ENCODE measurements around the gene KRTAP2-4.

KRTAP2-4 gene

DNA sequence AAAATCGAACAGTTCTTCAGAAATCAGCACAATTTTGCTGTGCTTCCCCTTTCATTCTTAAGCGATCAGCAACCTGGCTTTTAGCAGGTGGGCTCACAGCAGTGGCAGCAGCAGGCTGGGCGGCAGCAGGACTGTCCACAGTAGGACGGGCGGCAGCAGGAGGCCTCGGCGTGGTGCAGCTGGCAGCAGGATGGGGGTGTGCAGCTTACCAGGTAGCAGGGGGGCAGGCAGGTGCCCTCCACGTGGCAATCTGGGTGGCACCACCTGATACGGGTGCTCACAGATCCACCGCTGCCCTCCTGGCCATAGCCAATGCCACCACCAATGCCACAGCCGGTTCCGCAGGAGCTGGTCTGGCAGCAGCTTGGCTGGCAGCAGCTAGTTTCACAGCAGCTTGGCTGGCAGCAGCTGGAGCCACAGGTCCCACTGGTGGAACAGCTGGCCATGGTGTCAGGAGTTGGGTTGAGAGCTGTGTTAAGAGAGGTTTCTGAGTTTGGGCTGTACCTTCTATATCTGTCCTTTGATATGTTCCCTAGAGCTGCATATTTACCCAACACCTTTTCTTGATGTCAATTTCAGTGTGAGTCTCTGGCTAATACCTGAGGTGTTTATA is 35.9 kb downstream of the KRTAP2-4 start, which contains the start of gene KRTAP1-4:
Gene KRTAP1-4 (minus strand): TSS at position 563 of the 613 bp plus-strand sequence. CDS start 117 bp downstream, at position 446.
- H3K4me3 ChIP-seq (ENCODE audit: low read length in 2 of 2), result no peak within 1 kb of the TSS
- no peaks in the 10 kb centered on the region for H3K4me1 ChIP-seq (ENCODE audit: control insufficient read depth, insufficient read depth, low read length)
- no peaks in the 10 kb centered on the region for H3K36me3 ChIP-seq (ENCODE audit: control insufficient read depth in 2 of 2, insufficient read depth in 2 of 2, low read length in 2 of 2)
- no peak within 1 kb of the TSS for H3K27ac ChIP-seq (ENCODE audit: low read length)
- H3K9me3 ChIP-seq (ENCODE audit: control insufficient read depth in 2 of 2, low read length in 2 of 2), result no peaks in the 10 kb centered on the region
- H3K27me3 ChIP-seq (ENCODE audit: control insufficient read depth in 1 of 2, insufficient read depth in 2 of 2, low read length in 2 of 2), result peaks cover 0 to 2% of the 10 kb centered on the region in 2 donors
- no peak within 1 kb of the TSS for H3K9ac ChIP-seq (ENCODE audit: low read length in 2 of 2)

DNA sequence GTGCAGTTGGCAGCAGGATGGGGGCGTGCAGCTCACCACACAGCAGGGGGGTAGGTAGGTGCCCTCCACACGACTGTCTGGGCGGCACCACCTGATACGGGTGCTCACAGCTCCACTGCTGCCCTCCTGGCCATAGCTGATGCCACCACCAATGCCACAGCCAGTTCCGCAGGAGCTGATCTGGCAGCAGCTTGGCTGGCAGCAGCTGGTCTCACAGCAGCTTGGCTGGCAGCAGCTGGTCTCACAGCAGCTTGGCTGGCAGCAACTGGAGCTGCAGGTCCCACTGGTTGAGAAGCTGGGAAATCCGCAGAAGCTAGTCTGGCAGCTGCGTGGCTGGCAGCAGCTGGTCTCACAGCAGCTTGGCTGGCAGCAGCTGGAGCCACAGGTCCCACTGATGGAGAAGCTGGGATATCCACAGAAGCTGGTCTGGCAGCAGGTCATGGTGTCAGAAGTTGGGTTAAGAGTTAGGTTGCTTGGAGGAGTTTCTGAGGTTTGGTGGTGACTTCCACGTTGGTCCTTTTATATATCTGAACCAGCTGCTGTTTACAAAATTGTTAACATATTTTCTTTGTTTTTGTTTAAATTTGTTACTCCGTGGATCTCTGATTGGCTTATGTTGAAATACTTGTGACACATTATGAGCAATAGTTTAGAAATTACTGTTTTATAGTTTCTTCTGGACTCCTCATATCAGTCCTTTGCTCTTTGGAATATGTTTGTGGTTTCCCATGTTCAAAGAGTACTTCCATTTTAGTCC is 38.8 kb downstream of the KRTAP2-4 start, which contains the start of gene KRTAP1-5:
Gene KRTAP1-5 (minus strand): TSS at position 494 of the 757 bp plus-strand sequence. CDS start 53 bp downstream, at position 441.
- no peak within 1 kb of the TSS for H3K27ac ChIP-seq (ENCODE audit: low read length)
- no peaks in the 10 kb centered on the region for H3K4me1 ChIP-seq (ENCODE audit: control insufficient read depth, insufficient read depth, low read length)
- no peak within 1 kb of the TSS for H3K4me3 ChIP-seq (ENCODE audit: low read length in 2 of 2)
- no peaks in the 10 kb centered on the region for H3K36me3 ChIP-seq (ENCODE audit: control insufficient read depth in 2 of 2, insufficient read depth in 2 of 2, low read length in 2 of 2)
- H3K9ac ChIP-seq (ENCODE audit: low read length in 2 of 2), result no peak within 1 kb of the TSS
- H3K9me3 ChIP-seq (ENCODE audit: control insufficient read depth in 2 of 2, low read length in 2 of 2), result no peaks in the 10 kb centered on the region
- H3K27me3 ChIP-seq (ENCODE audit: control insufficient read depth in 1 of 2, insufficient read depth in 2 of 2, low read length in 2 of 2), result no peaks in the 10 kb centered on the region

DNA sequence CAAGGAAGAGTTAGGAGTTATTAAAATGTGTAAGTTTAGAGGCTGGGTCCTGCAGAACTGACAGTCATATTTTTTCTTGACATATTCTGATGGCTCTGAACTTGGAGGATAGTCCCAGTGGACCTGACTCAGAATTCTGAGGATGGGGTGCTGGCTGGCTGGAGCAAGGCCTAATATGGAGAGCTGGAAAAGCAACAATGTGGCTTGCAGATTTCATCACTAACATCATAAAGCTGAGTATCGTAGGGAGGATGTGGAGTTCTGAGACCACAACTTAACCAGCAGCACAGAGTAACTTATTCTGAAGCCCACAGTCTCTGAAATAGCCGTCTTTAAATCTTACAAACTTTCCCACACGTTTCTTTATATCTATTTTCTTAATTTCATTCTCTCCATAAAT is 41.0 kb downstream of the KRTAP2-4 start:
- Histone ChIP-seq H3K36me3 (ENCODE audit: control insufficient read depth in 2 of 2, insufficient read depth in 2 of 2, low read length in 2 of 2) (no peaks in the 10 kb centered on the region), H3K27me3 (ENCODE audit: control insufficient read depth in 1 of 2, insufficient read depth in 2 of 2, low read length in 2 of 2) (no peaks in the 10 kb centered on the region), H3K9ac (ENCODE audit: low read length in 2 of 2) (no peak overlapping the region), H3K27ac (ENCODE audit: low read length) (no peak overlapping the region), H3K9me3 (ENCODE audit: control insufficient read depth in 2 of 2, low read length in 2 of 2) (no peaks in the 10 kb centered on the region), H3K4me3 (ENCODE audit: low read length in 2 of 2) (no peak overlapping the region), H3K4me1 (ENCODE audit: control insufficient read depth, insufficient read depth, low read length) (no peaks in the 10 kb centered on the region)

DNA sequence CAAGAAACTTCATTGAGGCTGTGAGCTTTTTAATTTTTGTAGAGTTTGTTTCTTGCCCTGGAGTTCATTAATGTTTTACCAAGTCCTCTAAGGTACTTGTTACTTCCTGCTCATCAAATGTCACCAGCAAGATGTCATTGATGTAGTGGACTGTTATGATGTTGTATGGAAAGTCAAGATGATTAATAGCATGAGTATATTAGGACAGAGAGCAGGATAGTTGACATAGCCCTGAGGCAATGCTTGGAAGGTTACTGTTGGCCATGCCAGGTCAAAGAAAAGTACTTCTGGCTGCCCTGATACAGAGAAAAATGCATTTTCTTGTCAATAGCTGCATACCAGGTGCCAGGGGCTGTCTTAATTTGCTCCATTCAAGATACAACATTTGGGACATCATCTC is 45.3 kb downstream of the KRTAP2-4 start:
- Histone ChIP-seq H3K4me1 (ENCODE audit: control insufficient read depth, insufficient read depth, low read length) (no peaks in the 10 kb centered on the region), H3K27me3 (ENCODE audit: control insufficient read depth in 1 of 2, insufficient read depth in 2 of 2, low read length in 2 of 2) (peaks cover 0 to 3% of the 10 kb centered on the region in 2 donors), H3K9me3 (ENCODE audit: control insufficient read depth in 2 of 2, low read length in 2 of 2) (no peaks in the 10 kb centered on the region), H3K27ac (ENCODE audit: low read length) (no peak overlapping the region), H3K4me3 (ENCODE audit: low read length in 2 of 2) (no peak overlapping the region), H3K9ac (ENCODE audit: low read length in 2 of 2) (no peak overlapping the region), H3K36me3 (ENCODE audit: control insufficient read depth in 2 of 2, insufficient read depth in 2 of 2, low read length in 2 of 2) (no peaks in the 10 kb centered on the region)

DNA sequence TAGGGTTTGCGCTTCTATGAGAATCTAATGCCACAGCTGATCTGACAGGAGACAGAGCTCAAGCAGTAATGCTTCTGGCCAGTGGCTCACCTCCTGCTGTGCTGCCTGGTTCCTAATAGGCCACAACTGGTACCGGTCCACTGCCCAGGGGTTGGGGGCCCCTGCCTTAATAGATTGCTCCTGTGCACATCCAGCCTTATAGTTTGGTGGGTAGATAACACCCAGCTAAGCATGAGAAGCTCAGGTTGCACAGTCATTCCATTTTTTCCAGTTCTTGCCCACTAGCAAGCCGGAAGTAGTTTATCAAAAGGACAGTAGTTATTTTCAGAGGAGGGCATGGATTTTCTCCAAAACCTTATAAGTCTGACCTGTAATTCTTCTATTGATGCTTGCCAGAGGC is 46.3 kb downstream of the KRTAP2-4 start:
- Histone ChIP-seq H3K9ac (ENCODE audit: low read length in 2 of 2) (no peak overlapping the region), H3K27ac (ENCODE audit: low read length) (no peak overlapping the region), H3K4me3 (ENCODE audit: low read length in 2 of 2) (no peak overlapping the region), H3K36me3 (ENCODE audit: control insufficient read depth in 2 of 2, insufficient read depth in 2 of 2, low read length in 2 of 2) (no peaks in the 10 kb centered on the region), H3K27me3 (ENCODE audit: control insufficient read depth in 1 of 2, insufficient read depth in 2 of 2, low read length in 2 of 2) (peaks cover 0 to 3% of the 10 kb centered on the region in 2 donors), H3K9me3 (ENCODE audit: control insufficient read depth in 2 of 2, low read length in 2 of 2) (no peaks in the 10 kb centered on the region), H3K4me1 (ENCODE audit: control insufficient read depth, insufficient read depth, low read length) (no peaks in the 10 kb centered on the region)

DNA sequence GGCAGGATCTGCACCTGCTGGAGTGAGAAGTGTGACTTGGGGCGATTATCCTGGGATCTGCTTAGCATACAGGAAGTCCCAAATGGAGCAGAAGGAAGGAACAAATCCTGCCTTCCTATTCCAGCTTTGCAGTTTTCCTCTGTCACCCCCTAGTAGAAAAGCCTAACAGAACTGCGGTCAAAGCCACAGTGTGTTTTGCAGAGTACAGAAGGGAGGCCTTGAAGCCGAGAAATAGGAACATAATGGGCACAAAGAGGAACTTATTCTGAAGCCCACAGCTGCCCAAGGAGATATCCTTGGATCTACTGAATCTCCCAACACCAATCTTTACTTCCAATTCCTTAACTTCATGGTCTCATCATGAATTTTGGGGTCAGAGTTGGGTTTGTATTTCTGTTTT is 47.1 kb downstream of the KRTAP2-4 start:
- H3K27ac ChIP-seq (ENCODE audit: low read length), result no peak overlapping the region
- H3K4me3 ChIP-seq (ENCODE audit: low read length in 2 of 2), result no peak overlapping the region
- H3K9ac ChIP-seq (ENCODE audit: low read length in 2 of 2), result no peak overlapping the region
- peaks cover 0 to 3% of the 10 kb centered on the region in 2 donors for H3K27me3 ChIP-seq (ENCODE audit: control insufficient read depth in 1 of 2, insufficient read depth in 2 of 2, low read length in 2 of 2)
- H3K36me3 ChIP-seq (ENCODE audit: control insufficient read depth in 2 of 2, insufficient read depth in 2 of 2, low read length in 2 of 2), result no peaks in the 10 kb centered on the region
- H3K4me1 ChIP-seq (ENCODE audit: control insufficient read depth, insufficient read depth, low read length), result no peaks in the 10 kb centered on the region
- no peaks in the 10 kb centered on the region for H3K9me3 ChIP-seq (ENCODE audit: control insufficient read depth in 2 of 2, low read length in 2 of 2)

DNA sequence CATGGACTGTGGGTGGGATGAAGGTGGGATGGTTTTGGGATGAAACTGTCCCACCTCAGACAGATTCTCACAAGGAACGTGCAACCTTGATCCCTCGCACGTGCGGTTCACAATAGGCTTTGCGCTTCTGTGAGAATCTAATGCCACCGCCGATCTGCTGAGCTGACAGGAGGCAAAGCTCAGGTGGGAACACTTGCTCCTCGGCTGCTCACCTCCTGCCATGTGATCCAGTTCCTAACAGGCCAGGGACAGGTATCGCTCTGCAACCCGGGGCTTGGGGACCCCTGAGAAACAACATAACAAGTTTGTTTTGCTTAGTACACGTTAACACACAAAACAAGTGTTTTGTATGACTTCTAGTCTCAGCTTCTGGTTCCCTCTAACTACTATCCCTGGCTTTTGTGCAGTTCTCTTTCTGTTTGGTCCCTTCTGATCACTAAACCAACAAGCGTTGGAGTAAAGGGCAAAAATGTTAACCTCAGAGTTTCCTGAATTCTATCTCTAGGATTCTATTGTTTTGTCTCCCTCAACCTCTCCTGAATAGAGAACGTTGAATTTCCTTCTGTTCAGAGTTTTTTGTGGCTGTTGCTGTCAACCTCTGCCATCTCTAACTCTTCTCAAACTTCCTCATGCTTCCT is 49.0 kb downstream of the KRTAP2-4 start:
- no peak overlapping the region for H3K27ac ChIP-seq (ENCODE audit: low read length)
- no peaks in the 10 kb centered on the region for H3K4me1 ChIP-seq (ENCODE audit: control insufficient read depth, insufficient read depth, low read length)
- no peak overlapping the region for H3K9ac ChIP-seq (ENCODE audit: low read length in 2 of 2)
- H3K27me3 ChIP-seq (ENCODE audit: control insufficient read depth in 1 of 2, insufficient read depth in 2 of 2, low read length in 2 of 2), result peaks cover 0 to 3% of the 10 kb centered on the region in 2 donors
- H3K4me3 ChIP-seq (ENCODE audit: low read length in 2 of 2), result no peak overlapping the region
- H3K9me3 ChIP-seq (ENCODE audit: control insufficient read depth in 2 of 2, low read length in 2 of 2), result no peaks in the 10 kb centered on the region
- no peaks in the 10 kb centered on the region for H3K36me3 ChIP-seq (ENCODE audit: control insufficient read depth in 2 of 2, insufficient read depth in 2 of 2, low read length in 2 of 2)

DNA sequence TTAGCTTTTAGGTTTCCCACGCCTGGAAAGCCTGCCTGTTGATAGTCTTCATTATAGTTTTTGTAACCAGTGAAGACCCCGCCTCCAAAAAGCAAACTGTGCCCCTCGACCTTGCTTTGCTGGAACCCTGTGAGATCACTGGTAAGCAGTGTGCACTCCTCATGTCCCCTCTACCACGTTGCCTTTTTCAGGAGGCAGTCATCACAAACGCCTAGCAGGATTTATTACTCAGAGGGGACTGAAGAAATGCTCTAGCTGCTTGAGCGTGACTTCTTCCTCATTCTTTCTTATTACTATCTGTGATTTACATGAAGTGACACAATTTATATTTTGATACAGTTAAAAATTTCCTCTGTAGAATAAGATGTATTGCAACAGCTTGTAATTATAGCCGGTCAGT is 50.2 kb downstream of the KRTAP2-4 start:
- Histone ChIP-seq H3K9ac (ENCODE audit: low read length in 2 of 2) (no peak overlapping the region), H3K4me3 (ENCODE audit: low read length in 2 of 2) (no peak overlapping the region), H3K27ac (ENCODE audit: low read length) (no peak overlapping the region), H3K9me3 (ENCODE audit: control insufficient read depth in 2 of 2, low read length in 2 of 2) (no peaks in the 10 kb centered on the region), H3K4me1 (ENCODE audit: control insufficient read depth, insufficient read depth, low read length) (no peaks in the 10 kb centered on the region), H3K36me3 (ENCODE audit: control insufficient read depth in 2 of 2, insufficient read depth in 2 of 2, low read length in 2 of 2) (no peaks in the 10 kb centered on the region), H3K27me3 (ENCODE audit: control insufficient read depth in 1 of 2, insufficient read depth in 2 of 2, low read length in 2 of 2) (peaks cover 0 to 3% of the 10 kb centered on the region in 2 donors)

Data from stomach smooth muscle (tissue), 2 donors.